GM19397 (cell line): ENCODE data around the gene RNF114.
"Not testable (repeated sequence)": the region's sequence is repeated elsewhere in the genome, so short reads cannot be mapped to it uniquely, and the experiment has no call there.

Experiments used
- ATAC-seq: cut with Tn5 transposase; IDR thresholded peaks from one replicate; pipeline ENCODE4 v1.9.1; 2021; ENCODE audit warnings: mild to moderate bottlenecking, moderate library complexity; ENCODE audit not compliant: unreplicated experiment

Gene RNF114

DNA sequence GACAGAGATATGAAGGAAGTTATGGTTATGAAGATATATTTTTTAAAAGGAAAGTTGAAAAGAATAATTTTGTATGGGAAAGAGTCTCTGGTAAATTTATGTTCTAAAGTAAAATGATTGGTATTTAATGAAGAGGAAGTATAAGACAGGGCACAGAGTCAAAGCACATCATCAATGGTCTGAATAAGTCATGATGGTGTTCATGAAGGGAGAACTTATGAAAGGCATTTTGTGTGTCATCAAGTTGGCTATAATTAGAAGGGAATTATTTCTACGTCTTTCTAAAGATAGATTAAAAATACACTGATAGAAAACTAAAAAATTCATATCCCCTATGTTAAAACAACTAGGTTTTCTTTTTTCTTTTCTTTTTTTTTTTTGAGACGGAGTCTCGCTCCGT, 25.2 kb downstream of the RNF114 start:
- no peak for ATAC-seq

DNA sequence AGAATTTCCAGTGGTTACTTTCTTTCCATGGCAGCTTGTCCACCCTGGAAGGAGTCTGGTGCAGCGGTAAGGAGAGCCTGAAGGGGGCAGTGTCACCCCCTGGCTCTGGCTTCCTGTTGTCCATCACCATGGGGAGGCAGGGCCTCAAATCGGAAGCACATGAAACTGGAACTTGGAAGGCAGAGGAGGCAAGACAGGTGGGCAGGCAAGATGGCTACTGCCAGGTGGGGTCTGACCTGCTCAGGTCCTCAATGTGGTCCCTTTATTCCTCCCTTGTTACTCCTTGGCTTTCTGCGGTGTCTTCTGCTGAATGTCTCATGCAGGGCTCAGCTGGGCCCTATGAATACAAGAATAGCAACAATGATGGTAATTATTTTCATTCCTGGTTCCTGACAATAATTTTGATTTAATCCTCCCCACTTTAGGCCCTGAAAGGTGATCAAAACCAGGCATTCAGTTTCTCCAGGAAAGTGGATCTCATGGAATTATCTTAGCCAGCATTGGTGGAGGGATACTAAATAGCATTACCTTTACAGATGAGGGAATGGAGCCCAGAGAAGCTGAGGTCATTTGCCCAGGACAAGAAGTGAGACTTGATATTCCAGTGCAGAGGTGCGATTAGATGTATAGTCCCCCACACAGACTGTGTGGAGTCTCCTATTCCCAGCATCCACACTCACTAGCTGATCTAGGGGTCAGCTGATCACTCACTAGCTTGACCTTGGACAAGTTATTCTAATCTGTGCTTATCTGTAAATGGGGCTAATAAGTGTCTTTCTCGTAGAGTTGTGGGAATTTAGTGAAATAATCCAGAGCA, 29.0 kb downstream of the RNF114 start:
- ATAC-seq, result no peak

- ATAC-seq, result no peak
Observed at GRCh38 chr20:49965781-49966305, 29.6 kb downstream of the RNF114 start.

- no peak for ATAC-seq
Observed at GRCh38 chr20:49966861-49967260, 30.7 kb downstream of the RNF114 start.

DNA sequence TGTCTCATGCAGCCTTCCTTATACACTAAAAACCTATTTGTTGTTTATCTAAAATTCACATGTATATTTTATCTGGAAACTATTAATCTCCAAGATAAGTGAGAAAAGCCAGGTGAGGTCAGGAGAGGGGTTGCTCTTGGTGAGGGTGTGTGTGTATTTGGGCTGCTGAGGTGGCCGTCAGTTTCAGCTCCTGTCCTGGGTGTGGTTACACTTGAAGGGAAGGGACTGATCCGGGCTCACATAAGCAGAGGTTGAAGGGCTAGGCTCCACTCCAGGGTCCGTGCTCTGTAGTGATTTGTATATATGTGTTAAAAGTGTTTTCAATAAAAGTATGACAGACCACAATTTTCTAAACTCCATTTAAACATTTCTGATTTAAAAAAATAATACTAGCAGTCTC, 33.0 kb downstream of the RNF114 start:
- ATAC-seq, result no peak

DNA sequence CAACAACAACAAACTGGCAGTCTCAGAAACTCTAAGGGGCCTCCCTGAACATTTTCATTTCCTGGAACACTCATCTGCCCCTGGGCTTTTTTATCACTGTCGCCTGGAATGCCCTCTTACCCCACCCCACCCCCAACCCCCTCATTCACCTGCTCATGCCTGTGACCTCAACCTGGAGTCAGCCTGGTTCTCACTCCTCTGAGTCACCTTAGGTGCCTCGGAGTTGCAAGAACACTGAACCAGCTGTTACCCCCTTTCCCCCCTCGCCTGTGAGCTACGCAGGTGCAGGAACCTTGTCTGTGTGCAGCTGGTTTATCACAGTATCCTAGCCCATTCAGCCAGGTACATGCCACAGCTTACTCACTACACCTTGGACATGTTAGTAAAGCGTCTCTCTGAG, 33.7 kb downstream of the RNF114 start:
- ATAC-seq, result no peak

GRCh38 chr20:49970498-49970897, 34.3 kb downstream of the RNF114 start:
- no peak for ATAC-seq

- no peak for ATAC-seq
Observed at GRCh38 chr20:49973981-49974380, 37.8 kb downstream of the RNF114 start.

DNA sequence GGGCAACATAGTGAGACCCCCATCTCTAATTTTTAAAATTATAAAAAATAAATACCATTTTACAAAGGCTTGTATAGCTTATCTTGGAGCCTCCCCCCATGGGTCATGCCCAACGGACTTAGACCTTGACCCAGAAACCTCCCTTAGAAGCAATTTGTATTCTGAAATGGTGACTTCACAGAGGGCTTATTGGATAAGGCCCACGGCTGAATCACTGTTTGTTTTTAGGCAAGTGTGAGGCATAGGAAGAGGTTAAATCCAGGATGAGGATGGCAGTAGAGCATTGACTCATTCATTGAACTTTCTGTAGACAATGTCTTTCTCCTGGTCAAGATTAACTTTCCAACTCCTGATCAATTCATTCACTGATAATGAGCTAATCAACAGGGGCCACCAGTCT, 40.3 kb downstream of the RNF114 start:
- no peak for ATAC-seq

DNA sequence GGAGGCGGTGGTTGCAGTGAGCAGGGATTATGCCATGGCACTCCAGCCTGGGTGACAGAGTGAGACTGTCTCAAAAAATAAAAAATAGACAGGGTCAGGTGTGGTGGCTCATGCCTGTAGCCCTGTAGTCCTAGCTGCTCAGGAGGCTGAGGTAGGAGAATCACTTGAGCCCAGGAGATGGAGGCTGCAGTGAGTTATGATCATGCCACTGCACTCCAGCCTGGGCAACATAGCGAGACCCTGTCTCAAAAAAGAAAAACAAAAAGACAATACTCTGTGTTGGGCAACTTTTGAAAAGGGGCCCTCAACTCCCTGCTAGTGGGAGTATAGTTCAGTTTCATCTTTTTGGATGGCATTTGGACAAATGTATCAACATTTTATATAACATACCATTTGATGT, 41.5 kb downstream of the RNF114 start:
- not testable (repeated sequence) for ATAC-seq

GRCh38 chr20:49978685-49979029, 42.5 kb downstream of the RNF114 start:
- no peak for ATAC-seq

DNA sequence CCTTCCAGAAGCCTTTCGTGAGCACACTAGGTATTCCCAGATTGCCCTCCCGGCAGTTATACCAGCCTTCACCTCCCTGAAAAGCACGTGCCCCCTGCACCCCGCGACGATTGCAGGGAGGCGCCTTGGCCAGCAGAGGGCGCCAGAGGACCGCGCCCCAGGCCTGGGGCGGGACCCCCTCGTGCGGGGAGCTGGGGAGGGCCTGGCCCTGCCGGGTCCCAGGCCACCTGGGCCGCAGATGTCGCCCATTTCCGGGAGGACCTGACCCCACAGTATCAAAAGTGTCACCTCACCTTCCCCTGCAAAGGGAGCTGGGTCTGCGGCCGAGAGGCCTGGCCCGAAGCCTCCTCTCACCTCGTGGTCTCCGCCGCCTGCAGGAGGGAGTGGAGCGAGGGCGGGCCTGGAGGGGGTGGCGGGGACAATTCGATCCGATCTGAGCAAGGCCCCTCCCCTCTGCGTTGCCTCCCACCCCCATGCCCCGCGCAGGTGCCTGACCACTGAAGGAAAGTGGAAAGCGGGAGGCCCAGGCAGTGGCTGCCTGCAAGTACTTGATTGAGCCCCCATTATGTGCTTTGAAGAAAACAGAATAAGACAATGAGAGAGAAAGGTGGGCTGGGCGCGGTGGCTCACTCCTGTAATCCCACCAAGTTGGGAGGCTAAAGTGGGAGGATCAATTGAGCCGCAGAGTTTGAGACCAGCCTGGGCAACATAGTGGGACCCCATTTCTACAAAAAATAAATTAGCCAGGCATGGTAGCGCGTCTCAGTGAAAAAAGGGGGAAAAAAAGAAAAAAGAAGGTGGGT, 43.0 kb downstream of the RNF114 start:
- no peak for ATAC-seq

DNA sequence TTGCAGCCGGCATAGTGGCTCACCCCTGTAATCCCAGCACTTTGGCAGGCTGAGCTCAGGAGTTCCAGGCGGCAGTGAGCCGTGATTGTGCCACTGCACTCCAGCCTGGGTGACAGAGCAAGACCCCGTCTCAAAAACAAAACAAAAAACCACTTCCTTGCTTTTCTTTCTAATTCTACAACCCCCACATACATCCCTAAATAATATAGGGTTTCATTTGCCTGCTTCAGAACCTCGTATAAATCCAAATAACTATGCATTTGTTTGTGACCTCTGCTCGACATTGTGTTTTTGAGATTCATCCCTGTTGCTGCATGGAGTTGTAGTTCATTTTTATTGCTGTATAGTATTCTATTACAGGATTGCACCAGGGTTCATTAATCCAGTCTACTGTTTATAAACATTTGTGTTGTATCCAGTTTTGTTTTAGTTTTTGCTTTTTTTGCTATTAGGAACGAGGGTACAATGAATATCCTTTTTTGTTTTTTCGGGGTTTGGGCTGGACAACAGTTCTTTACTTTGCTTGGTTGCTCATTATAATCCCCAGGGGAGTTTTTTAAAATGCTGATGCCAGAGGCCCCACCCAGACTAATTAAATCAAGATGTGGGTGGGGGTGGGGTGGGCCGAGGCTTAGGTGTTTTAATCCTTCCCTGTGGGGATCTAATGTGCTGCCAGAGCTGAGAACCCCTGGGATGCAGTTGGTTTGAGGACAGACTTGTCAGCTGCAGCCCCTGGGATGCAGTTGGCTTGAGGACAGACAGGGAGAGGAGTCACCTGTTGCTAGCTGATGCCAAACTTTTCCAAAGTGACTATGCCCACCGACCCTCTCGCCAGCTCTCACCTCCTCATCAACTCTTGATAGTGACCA, 44.2 kb downstream of the RNF114 start:
- no peak for ATAC-seq

DNA sequence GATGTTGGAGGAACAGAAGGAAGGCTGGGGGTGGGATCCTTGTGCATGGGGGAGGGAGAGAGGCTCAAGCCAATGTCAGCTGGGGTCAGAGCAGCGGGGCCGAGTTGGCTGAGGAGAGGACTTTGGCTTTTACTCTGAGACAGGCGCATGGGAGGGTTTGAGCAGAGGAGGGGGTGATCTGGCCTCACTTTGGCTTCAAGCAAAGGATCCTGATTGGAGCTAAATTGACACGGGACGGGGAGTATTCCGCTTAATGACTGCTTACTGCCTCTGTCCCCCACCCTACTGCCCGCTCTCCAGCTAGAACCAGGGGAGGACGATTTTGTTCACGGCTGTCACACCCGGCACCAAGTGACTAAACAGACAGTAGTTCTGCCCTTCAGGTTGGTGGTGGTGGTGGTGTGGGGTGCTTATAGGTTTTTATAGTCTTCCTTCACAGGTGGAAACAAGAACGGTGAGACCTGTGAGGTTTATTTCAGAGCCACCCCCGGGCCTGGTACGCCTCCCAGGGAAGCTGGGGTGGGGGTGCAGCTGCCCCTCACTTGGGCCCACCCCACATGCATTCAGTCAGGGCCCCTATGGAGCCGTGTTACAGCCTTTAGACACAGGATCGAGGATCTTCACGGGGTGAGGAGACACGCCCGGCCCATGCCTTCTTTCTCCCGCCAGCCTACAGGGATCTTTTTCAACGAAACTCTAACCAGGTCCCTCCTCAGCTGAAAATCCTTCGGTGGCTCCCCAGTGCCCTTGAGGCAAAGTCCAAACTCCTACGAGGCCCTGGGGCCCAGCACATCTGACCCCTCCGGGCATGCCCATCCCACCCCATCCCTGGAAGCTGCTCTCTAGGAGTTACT, 45.2 kb downstream of the RNF114 start:
- no peak for ATAC-seq

GRCh38 chr20:49982072-49982345, 45.8 kb downstream of the RNF114 start:
- ATAC-seq, result no peak

GRCh38 chr20:49982346-49983122, 46.3 kb downstream of the RNF114 start, which contains the start of gene SNAI1:
Gene SNAI1 (plus strand): TSS chr20:49982980. CDS start chr20:49983060, 80 bp downstream.
- peak; percentile 82 for ATAC-seq

DNA sequence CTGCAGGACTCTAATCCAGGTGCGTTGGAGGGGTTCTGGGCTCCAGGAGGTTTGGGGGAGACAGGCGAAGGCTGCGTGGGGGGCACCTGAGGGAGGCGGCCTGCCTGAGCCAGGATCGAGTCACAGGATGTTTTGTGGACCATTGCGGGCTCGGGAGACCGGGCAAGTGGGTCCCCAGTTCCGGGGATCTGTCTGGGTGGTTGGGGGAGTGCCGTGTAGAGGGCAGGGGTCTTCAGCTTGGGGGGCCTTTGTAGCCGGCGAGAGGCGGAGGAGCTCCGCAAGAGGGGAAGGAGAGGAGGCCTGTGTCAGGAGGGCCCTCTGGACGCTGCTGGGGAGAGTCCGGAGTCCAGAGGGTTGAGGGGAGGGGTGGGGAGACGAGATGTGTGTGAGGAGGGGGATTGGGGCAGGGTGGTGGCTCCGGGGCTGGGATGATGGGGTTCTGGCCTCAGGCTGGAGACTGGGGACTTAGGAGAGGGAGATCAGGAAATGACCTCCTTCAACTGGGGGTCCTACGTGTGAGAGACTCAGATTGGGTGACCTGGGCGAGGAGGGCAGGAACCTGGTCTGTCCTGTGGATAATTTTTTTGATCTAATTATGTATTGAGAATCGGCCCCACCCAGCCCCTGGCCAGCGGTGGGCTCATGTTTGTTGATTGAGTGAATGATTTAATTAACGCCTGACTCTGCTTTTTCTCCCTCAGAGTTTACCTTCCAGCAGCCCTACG, 47.1 kb downstream of the RNF114 start:
- ATAC-seq, result no peak

DNA sequence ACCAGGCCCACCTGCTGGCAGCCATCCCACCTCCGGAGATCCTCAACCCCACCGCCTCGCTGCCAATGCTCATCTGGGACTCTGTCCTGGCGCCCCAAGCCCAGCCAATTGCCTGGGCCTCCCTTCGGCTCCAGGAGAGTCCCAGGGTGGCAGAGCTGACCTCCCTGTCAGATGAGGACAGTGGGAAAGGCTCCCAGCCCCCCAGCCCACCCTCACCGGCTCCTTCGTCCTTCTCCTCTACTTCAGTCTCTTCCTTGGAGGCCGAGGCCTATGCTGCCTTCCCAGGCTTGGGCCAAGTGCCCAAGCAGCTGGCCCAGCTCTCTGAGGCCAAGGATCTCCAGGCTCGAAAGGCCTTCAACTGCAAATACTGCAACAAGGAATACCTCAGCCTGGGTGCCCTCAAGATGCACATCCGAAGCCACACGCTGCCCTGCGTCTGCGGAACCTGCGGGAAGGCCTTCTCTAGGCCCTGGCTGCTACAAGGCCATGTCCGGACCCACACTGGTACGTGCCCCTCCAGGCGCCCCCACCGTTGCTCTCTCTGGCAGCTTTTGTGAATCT, 47.7 kb downstream of the RNF114 start:
- ATAC-seq, result no peak
